Activated T-cell treated with anti-CD3 and anti-CD28 coated beads for 1 hour (primary cell): ENCODE data around the gene DNAJC27.

ENCODE experiments used
- DNase-seq: peaks from one replicate; pipeline ENCODE4 v3.0.0-alpha.2; 2020; ENCODE audit warnings: low read depth

DNAJC27 gene

GRCh38 chr2:24906466-24906865, 65.3 kb downstream of the DNAJC27 start:
- no peak for DNase-seq

DNA sequence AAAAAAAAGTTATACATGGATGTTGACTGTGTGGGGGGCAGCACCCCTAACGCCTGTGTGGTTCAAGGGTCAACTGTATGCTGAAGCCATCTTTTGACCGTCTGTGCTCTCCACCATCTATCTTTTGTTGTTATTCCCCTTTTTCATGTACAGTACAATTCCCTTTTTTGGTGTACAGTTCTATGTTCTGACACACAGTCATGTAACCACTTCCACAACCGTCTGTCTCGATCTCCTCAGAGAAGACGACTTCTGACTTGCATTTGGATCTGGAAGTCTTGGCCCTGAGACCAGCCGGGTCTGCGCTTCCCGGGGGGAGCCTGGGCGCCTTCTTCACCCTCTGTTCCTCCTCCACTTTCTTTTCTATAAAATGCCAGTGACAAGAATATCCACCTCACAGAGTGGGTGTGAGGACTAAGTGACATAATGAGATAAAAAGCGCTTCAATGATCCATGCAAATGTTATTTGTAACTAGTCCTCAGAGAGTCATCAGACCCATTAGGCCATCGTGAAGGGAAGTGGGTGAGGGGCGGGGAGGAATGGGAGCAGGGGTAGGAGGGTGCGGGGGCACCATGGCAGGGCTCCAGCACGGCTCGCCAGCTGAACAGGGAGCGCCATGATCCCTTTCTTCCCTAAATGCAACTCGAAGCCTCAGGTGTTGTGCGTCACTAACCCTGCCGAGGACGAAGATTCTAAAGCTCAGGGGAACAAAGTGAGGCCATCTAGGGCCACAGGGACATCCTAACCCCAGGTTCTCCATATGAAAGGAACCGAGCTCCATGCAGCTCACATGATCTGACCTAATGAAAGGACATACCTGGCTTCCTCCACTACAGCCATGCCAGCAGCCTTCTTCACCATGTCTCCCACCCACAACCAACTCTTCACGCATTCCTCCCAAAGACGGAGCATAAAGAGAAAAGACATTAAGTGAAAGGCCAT, 68.3 kb downstream of the DNAJC27 start:
- no peak for DNase-seq

GRCh38 chr2:24899361-24899910, 72.3 kb downstream of the DNAJC27 start:
- DNase-seq, result no peak

DNA sequence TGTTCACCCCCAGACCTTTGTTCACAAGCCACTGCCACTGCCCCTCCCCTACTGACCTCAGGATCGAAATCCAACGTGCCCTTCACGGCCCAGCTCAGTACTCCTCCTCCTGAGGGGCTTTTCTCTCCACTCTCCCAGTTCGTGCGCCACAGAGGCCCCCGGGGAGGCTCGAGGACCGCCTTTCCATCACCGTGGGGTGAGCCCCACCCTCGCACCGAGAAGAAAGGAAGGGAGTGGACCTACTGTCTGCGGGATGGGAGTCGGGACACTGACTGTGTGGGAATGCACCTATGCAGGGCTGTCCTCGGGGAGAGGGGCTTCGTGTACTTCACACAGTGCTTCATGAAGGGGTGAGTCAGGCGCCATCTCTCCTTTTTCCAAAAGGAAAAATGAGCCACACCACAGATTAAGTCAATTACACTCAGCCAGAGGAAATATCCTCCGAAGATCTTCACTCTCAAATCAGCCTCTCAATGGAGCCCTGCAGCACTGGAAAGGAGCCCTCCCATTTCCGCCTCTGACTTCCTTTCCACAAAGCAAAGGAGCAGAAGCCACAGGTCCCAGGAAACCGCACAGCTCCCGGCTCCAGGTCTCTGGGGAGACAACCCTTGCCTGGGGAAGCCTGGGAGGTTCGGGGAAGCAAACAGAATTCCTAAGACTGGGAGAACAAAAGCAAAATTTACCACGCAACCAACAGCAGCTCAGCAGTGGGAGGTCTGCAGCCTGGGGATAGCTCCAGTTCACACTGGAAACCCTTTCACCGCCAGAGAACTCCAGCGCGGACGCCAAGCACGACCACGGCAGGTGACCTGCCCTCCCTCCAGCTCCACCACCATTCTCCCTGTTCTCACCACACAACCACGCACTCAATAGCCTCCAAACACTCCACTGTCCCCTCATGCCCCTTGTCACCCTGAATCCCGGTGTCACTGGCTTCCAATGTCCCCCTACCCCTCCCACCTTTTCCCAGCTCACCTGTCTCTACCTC, 73.3 kb downstream of the DNAJC27 start:
- no peak for DNase-seq

DNA sequence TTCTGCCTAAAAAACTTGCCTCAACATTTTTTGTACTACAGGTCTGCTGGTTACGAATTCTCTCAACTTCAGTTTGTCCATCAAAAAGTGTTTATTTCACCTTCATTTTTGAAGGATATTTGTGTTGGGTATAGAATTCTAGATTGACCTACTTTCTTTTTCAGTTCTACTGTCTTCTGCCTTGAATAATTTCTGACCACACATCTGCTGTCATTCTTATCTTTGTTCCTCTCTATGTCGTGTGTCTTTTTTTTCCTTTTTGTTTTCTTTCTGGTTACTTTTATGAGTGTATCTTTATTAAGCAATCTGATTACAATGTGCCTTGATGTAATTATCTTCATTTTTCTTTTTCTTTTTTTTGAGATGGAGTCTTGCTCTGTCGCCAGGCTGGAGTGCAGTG, 77.0 kb downstream of the DNAJC27 start:
- DNase-seq, result no peak

DNA sequence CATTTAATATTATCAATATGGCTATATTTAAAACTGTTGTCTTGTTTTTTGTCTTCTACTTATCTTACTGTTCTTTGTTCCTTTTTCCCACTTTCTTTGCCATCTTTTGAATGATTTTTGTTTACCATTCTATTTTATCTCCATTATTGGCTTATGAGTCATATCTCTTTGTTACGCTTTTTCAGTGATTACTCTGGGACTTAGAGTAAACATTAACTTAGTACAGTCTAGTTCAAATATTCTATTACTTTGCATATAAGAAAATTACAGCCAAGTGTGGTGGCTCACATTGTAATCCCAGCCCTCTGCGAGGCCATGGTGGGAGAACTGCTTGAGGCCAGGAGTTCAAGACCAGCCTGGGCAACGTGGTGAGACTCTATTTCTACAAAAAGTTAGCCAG, 77.8 kb downstream of the DNAJC27 start:
- DNase-seq, result no peak
